22Rv1 (cell line): ENCODE results near the gene EHMT2.

Experiments used
- CTCF ChIP-seq: fragments of 450-650 bp; IDR thresholded peaks from 2 replicates; pipeline ENCODE4 v1.5.1; 2017; ENCODE audit warnings: mild to moderate bottlenecking
- ZFX ChIP-seq: fragments of 450-650 bp; IDR thresholded peaks from 2 replicates; pipeline ENCODE4 v1.6.1; 2017; ENCODE audit warnings: antibody characterized with exemption, borderline replicate concordance

- TF ChIP-seq CTCF (no peak), ZFX (no peak)
Observed at GRCh38 chr6:31878222-31878621, 19.3 kb downstream of the EHMT2 start.
